GM12891 (cell line): ENCODE data around the gene NHSL2.
A peak's percentile ranks its signal among the peaks of the same experiment; 100 is the strongest.

ENCODE experiments used
- PAX5 ChIP-seq: IDR thresholded peaks from 2 replicates; pipeline ENCODE4 v1.6.1; 2011; ENCODE audit warnings: low read length, moderate library complexity, mild to moderate bottlenecking; ENCODE audit not compliant: insufficient read depth, severe bottlenecking
- POLR2A ChIP-seq: IDR thresholded peaks from 2 replicates; pipeline ENCODE4 v1.6.1; 2011; ENCODE audit warnings: low read depth, low read length, control low read depth
- POLR2AphosphoS5 ChIP-seq: IDR thresholded peaks from 2 replicates; pipeline ENCODE4 v1.6.1; 2011; ENCODE audit warnings: low read depth, low read length, control low read depth
- POU2F2 ChIP-seq: IDR thresholded peaks from 2 replicates; pipeline ENCODE4 v1.6.1; 2011; ENCODE audit warnings: low read depth, mild to moderate bottlenecking, control low read depth, low read length, moderate library complexity
- SPI1 ChIP-seq: IDR thresholded peaks from 2 replicates; pipeline ENCODE4 v1.6.1; 2011; ENCODE audit warnings: low read depth, low read length, control low read depth
- TAF1 ChIP-seq: IDR thresholded peaks from 2 replicates; pipeline ENCODE4 v1.6.1; 2011; ENCODE audit warnings: low read depth, low read length, control low read depth

DNA sequence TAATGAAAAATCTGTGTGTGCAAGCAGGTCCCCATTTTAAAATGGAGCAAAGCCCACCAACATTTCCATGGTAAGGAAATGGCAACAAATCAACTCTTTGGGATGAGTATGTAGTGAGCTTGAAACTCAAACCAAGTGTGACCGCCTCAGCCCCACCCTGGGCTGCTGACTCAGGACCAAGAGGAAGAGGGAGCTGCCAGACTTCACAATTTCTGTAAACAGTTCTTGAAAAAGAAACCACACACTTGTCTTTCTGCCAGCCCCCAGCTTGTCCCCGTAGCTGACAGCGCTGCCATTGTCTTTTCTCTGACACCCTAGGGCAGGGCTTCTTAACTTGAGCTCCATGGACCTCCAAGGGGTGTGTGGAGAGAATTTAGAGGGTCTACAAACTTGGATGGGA, 210.7 kb downstream of the NHSL2 start:
- TF ChIP-seq POLR2A (no peak), SPI1 (peak; percentile 17; the same call in 1 of the 2 replicates), TAF1 (no peak), POLR2AphosphoS5 (no peak), PAX5 (no peak), POU2F2 (no peak)
